Lower leg skin (tissue), 4 donors: Measurements from ENCODE around the gene ANO6. TPM values are rescaled to one million over a fixed set of nuclear protein-coding genes. Genes with fewer than 3 reads are reported as not detected.

Experiments used
- DNase-seq, 2 donors: peaks; one replicate each; pipeline ENCODE4 v3.0.0-alpha.2; 2019; ENCODE audit warnings: low spot score in 2 of 2
- H3K4me3 ChIP-seq: fragments of 200-600 bp; sonication (generic); 2 replicates; pipeline ENCODE4 v1.5.1; 2017; ENCODE audit warnings: mild to moderate bottlenecking, low read depth; ENCODE audit not compliant: poor library complexity, severe bottlenecking
- POLR2A ChIP-seq, 2 donors: fragments of 450-650 bp; IDR thresholded peaks; one replicate each; pipeline ENCODE4 v1.6.1; 2016 to 2017; ENCODE audit warnings: antibody characterized with exemption in 2 of 2, mild to moderate bottlenecking in 1 of 2, moderate library complexity in 1 of 2
- WGBS, 2 donors: methylation state at CpG; one replicate each; pipeline ENCODE4 v1.1.5; 2018; 5-methylcytosine and 5-hydroxymethylcytosine counted together
- intact Hi-C: fragments of 100-400 bp; cut with DNase I; formaldehyde crosslinking; loops from one replicate; pipeline ENCODE4 v1.15.0; 2023; ENCODE audit warnings: low total_unique reads
- total RNA-seq, 4 donors: library from RNA; depleted of rRNA; stranded (reverse); fragments of >200 nt; gene quantifications; one replicate each; pipeline ENCODE4 v1.1.0, GENCODE V29; 2016
- TF ChIP-seq, protein P1 (sequence below), 3 donors: fragments of 450-650 bp; IDR thresholded peaks; one replicate each; pipeline ENCODE4 v1.5.1; 2016; ENCODE audit warnings: antibody characterized with exemption in 3 of 3, mild to moderate bottlenecking in 3 of 3, moderate library complexity in 2 of 3

ANO6 gene
- total RNA-seq, 4 donors from 2014 or later, result 36.3 to 41.1 (median 38.9) TPM

DNA sequence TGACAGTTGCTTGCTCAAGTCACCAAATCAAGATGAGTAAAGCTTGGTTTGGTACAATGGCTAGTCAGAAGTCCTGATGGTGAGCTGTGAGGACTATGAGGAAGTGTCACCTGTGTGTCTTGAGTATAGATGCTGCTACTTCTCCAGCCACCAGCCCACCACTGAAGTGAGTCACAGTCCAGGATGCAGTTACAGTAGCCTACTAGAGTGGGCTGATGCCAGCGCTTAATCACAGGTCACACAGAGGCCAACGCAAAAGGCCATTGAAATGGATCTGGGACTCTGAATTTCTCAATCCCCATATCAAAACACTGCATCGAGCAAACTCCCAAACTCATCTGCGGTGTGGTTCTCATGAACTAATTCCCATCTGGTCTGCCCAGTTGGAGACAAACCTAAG lies 223.1 kb downstream of the ANO6 start:
- DNase-seq, result no peak
- H3K4me3 ChIP-seq, result no peak overlapping the region
- intact Hi-C loops, result no loop called here
- TF ChIP-seq, protein P1, sequence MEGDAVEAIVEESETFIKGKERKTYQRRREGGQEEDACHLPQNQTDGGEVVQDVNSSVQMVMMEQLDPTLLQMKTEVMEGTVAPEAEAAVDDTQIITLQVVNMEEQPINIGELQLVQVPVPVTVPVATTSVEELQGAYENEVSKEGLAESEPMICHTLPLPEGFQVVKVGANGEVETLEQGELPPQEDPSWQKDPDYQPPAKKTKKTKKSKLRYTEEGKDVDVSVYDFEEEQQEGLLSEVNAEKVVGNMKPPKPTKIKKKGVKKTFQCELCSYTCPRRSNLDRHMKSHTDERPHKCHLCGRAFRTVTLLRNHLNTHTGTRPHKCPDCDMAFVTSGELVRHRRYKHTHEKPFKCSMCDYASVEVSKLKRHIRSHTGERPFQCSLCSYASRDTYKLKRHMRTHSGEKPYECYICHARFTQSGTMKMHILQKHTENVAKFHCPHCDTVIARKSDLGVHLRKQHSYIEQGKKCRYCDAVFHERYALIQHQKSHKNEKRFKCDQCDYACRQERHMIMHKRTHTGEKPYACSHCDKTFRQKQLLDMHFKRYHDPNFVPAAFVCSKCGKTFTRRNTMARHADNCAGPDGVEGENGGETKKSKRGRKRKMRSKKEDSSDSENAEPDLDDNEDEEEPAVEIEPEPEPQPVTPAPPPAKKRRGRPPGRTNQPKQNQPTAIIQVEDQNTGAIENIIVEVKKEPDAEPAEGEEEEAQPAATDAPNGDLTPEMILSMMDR (IDR thresholded peaks at IDR 0.05), result no peak
- TF ChIP-seq POLR2A (IDR thresholded peaks at IDR 0.05), result no peak
- 73 to 90% methylated on average over 4 of the region's 4 CpGs for WGBS, 2 donors

DNA sequence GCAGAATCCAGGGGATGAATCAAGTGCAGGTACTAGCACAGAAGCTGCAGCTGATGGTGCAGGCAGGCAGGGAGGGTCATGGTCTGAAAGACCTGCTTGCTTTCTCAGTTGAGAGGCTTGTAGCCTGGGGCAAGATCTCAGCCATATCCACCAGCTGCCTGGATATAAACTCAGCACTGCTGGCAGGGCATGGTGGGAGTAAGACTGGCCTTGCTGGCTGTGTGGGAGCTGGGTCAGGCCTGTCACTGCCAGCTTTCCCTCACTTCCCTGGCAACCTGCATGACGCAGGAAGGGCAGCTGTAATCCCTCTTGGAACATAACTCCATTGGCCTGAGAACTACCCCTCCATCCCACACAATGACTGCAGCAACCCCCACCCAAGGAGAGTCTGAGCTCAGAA lies 230.1 kb downstream of the ANO6 start:
- WGBS, 2 donors, result 89 to 92% methylated on average over 1 of the region's 1 CpG
- intact Hi-C loops, result no loop called here
- no peak for DNase-seq
- H3K4me3 ChIP-seq, result no peak overlapping the region
- TF ChIP-seq, protein P1 (IDR thresholded peaks at IDR 0.05), result no peak
- TF ChIP-seq POLR2A (IDR thresholded peaks at IDR 0.05), result no peak

DNA sequence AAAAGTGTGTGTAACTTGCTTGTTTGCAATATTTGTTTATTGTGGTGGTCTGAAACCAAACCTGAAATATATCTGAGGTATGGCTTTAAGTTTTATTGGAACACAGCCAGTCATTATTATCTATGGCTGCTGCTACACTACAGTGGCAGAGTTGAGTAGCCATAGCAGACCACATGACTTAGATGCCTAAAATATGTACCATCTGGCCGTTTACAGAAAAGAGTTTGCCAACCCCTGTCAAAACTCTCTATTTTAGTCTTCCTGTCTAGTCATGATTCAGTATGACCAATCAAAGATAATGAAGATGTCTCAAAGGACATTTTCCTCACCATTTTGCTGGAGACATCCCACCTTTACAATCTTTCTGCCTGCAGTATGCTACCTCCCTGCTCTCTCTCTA lies 242.3 kb downstream of the ANO6 start:
- intact Hi-C loops, result no loop called here
- DNase-seq, result no peak
- 42 to 43% methylated on average over 1 of the region's 1 CpG for WGBS, 2 donors
- no peak overlapping the region for H3K4me3 ChIP-seq
- no peak for TF ChIP-seq POLR2A (IDR thresholded peaks at IDR 0.05)
- TF ChIP-seq, protein P1 (IDR thresholded peaks at IDR 0.05), result no peak

DNA sequence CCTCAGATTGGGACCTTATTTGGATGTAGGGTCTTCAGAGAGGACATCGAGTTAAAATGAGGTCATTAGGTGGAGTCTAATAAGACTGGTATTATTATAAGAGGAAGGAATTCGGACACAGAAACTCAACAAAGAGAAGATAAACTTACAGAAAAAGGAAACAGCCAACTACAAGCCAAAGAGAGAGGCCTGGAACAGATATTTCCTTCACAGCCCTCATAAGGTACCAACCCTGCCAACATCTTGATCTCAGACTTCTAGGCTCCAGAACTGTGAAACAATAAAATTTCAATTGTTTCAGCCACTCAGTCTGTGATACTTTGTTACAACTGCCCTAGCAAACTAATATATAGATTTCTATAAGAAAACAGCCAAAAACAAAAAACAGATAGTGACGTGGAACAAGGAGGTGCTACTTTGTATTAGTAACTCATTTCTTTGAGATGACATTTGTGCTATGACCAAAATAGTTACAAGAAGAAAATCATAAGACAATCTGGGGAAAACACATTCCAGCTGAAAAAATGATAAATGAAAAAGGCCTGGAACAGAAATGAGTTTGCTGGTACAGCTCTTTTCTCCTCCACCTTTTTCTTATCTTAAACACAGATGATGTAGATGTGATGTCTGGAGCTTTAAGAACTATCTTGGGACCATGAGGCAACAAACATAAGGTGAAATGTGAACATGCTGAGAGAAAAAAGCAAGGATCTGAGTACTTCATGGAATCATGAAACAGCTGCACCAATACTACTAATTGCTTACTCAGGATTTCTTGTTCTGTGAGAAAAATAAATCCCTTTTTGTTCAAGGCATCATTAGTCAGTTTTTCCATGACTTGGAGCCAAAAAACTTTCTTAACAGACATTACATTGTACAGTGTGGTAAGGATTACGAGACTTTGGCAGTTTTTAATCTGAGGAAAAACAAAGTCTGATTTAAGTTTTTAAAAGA lies 243.2 kb downstream of the ANO6 start:
- TF ChIP-seq POLR2A (IDR thresholded peaks at IDR 0.05), result no peak
- TF ChIP-seq, protein P1 (IDR thresholded peaks at IDR 0.05), result no peak
- intact Hi-C loops, result no loop called here
- DNase-seq, result no peak
- 44% methylated on average over 4 of the region's 4 CpGs for WGBS, 2 donors
- H3K4me3 ChIP-seq, result no peak overlapping the region

DNA sequence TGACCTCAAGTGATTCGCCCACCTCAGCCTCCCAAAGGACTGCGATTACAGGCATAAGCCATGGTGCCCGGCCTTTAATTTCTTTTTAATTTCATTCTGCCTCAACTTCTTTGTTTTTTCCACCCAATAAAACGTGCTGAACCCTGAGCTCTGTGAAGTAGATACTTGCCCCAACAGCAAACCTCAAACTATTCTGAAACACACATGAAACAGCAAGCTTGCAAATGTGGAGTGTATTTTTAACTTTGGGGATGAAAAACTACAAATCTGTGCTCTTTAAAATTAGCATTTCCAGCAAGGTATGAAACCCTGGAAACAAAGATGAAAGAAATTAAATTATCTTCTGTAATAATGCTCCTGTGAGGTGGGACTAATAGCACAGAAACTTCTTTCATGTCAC lies 246.6 kb downstream of the ANO6 start:
- 66 to 77% methylated on average over 4 of the region's 4 CpGs for whole genome bisulfite sequencing, 2 donors
- H3K4me3 ChIP-seq, result no peak overlapping the region
- no peak for DNase-seq
- TF ChIP-seq, protein P1 (IDR thresholded peaks at IDR 0.05), result no peak
- intact Hi-C loops, result no loop called here
